Tibial nerve (tissue), 4 donors: ENCODE measurements around the gene SPTBN1. TPM values are rescaled to one million over a fixed set of nuclear protein-coding genes. Genes with fewer than 3 reads are reported as not detected.
A peak's percentile ranks its signal among the peaks of the same experiment; 100 is the strongest.

Experiments used
- DNase-seq, 2 donors: peaks; one replicate each; pipeline ENCODE4 v3.0.0-alpha.2; 2019; ENCODE audit warnings: low spot score in 2 of 2
- H3K27ac ChIP-seq, 4 donors: fragments of 200-600 bp; sonication (generic) in 3 of 4; one replicate each; pipeline ENCODE4 v1.5.1; 2017 to 2019; ENCODE audit warnings: mild to moderate bottlenecking in 1 of 4
- H3K27me3 ChIP-seq, 2 donors: fragments of 200-600 bp; sonication (generic) in 1 of 2; one replicate each; pipeline versions ENCODE4 v1.5.1 to v1.6.0; 2017 to 2019
- H3K36me3 ChIP-seq, 3 donors: fragments of 200-600 bp; sonication (generic); one replicate each; pipeline ENCODE4 v1.5.1; 2018 to 2019
- H3K4me1 ChIP-seq, 4 donors: fragments of 200-600 bp; sonication (generic) in 3 of 4; one replicate each; pipeline ENCODE4 v1.5.1; 2017 to 2019
- H3K4me3 ChIP-seq, 4 donors: fragments of 200-600 bp; sonication (generic) in 3 of 4; one replicate each; pipeline ENCODE4 v1.5.1; 2017 to 2019; ENCODE audit warnings: mild to moderate bottlenecking in 1 of 4, moderate library complexity in 1 of 4
- H3K9me3 ChIP-seq, 4 donors: fragments of 200-600 bp; sonication (generic) in 3 of 4; one replicate each; pipeline ENCODE4 v1.5.1; 2017 to 2019
- EP300 ChIP-seq, 2 donors: sonication (generic); formaldehyde crosslinking; IDR thresholded peaks; one replicate each; pipeline ENCODE4 v1.6.1; 2017; ENCODE audit warnings: antibody characterized with exemption in 2 of 2, mild to moderate bottlenecking in 1 of 2
- POLR2A ChIP-seq, 2 donors: fragments of 450-650 bp; IDR thresholded peaks; one replicate each; pipeline ENCODE4 v1.6.1; 2017; ENCODE audit warnings: antibody characterized with exemption in 2 of 2, mild to moderate bottlenecking in 2 of 2, moderate library complexity in 2 of 2
- WGBS, 2 donors: methylation state at CpG; one replicate each; pipeline ENCODE4 v1.1.5; 2018; 5-methylcytosine and 5-hydroxymethylcytosine counted together
- total RNA-seq, 4 donors: library from RNA; depleted of rRNA; stranded (reverse); fragments of >200 nt; gene quantifications; one replicate each; pipeline ENCODE4 v1.1.0, GENCODE V29; 2016
- TF ChIP-seq, protein P1 (sequence below), 5 experiments: fragments of 200-600 bp in 3 of 5; fragments of 450-650 bp in 2 of 5; sonication (generic) in 3 of 5; IDR thresholded peaks; one replicate each; pipeline ENCODE4 v1.5.1; 2016 to 2019; ENCODE audit warnings: antibody characterized with exemption in 5 of 5, mild to moderate bottlenecking in 3 of 5, moderate library complexity in 2 of 5

Gene SPTBN1
- total RNA-seq, 4 donors from 2014 or later: 670 to 967 (median 890) TPM

DNA sequence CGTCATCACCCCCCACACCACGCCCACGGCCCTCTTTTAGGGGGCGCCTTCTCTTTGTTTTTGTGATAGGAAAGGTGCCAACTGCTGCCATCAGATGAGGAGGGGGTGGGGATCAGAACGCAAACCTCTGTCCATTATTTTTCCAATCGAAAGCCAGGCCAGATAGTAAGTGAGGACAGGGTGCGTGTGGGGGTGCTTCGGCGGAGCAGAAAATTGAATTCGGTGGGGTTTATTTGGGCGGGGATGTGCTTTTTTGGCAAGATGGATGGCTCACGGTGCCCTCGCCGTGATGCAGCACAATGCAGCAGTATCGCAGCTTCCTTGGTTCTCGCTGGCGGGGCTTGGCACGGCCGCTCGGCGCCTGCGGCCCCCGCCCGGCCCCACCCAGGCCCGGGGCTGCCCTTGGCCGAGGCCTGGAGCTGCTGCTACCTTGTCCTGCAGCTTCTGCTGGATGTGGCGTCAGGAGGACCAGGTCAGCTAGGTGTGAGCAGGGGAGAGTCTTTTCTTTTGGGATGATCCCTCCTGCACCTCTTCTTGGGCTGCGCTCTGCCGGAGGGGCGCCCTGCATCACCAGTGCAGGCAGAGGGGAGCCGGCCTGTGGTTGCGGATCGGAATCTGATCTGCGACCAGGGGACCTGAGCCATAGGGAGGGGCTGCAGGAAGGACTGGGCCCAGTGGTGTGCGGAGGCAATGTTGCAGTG lies 1.3 kb downstream of the SPTBN1 start:
- Histone ChIP-seq H3K27ac (peak overlapping the region; percentile 80 to 97 (median 88)), H3K36me3 (no peaks in the 10 kb centered on the region), H3K4me1 (peaks cover 0 to 56% (median 15%) of the 10 kb centered on the region in 4 donors), H3K27me3 (no peaks in the 10 kb centered on the region), H3K9me3 (no peaks in the 10 kb centered on the region), H3K4me3 (peak overlapping the region; percentile 60 to 89 (median 78))
- no peak for DNase-seq
- TF ChIP-seq, protein P1, sequence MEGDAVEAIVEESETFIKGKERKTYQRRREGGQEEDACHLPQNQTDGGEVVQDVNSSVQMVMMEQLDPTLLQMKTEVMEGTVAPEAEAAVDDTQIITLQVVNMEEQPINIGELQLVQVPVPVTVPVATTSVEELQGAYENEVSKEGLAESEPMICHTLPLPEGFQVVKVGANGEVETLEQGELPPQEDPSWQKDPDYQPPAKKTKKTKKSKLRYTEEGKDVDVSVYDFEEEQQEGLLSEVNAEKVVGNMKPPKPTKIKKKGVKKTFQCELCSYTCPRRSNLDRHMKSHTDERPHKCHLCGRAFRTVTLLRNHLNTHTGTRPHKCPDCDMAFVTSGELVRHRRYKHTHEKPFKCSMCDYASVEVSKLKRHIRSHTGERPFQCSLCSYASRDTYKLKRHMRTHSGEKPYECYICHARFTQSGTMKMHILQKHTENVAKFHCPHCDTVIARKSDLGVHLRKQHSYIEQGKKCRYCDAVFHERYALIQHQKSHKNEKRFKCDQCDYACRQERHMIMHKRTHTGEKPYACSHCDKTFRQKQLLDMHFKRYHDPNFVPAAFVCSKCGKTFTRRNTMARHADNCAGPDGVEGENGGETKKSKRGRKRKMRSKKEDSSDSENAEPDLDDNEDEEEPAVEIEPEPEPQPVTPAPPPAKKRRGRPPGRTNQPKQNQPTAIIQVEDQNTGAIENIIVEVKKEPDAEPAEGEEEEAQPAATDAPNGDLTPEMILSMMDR (IDR thresholded peaks at IDR 0.05): no peak
- TF ChIP-seq EP300 (IDR thresholded peaks at IDR 0.05) (no peak), POLR2A (IDR thresholded peaks at IDR 0.05) (no peak)
- 0 to 2% methylated on average over 26 to 31 of the region's 35 CpGs for WGBS, 2 donors

DNA sequence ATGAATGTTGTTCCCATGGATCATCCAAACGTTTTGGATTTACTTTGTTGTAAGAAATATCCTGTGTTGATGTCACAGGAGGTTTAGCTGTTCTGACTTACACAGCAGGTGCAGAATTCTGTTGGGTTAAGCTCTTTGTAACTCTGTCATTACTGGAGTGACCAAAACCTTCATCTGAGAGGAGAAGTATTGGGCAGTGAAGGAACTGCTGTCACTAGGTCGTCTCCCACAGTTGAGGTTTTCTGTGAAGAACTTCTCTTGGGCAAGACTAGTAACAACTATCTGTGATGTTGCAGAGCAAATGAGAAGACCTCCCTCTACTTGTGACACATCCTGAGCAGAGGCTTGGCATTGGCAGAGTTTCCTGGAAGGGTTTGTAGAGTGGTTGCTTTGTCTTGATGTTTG lies 2.9 kb downstream of the SPTBN1 start:
- H3K27ac ChIP-seq: peak overlapping the region; percentile 17 to 97 (median 86)
- H3K9me3 ChIP-seq: no peaks in the 10 kb centered on the region
- no peaks in the 10 kb centered on the region for H3K36me3 ChIP-seq
- peak overlapping the region in 3 of 4 donors; percentile 60 to 86 (median 70) for H3K4me3 ChIP-seq
- peak in 1 of 2 donors; percentile 53 for DNase-seq
- TF ChIP-seq POLR2A (IDR thresholded peaks at IDR 0.05): no peak
- TF ChIP-seq, protein P1 (IDR thresholded peaks at IDR 0.05): no peak
- peak in 1 of 2 donors; percentile 33 for TF ChIP-seq EP300 (IDR thresholded peaks at IDR 0.05)
- 0 to 2% methylated on average over 2 of the region's 2 CpGs for WGBS, 2 donors
- peaks cover 0 to 71% (median 22%) of the 10 kb centered on the region in 4 donors for H3K4me1 ChIP-seq
- no peaks in the 10 kb centered on the region for H3K27me3 ChIP-seq

DNA sequence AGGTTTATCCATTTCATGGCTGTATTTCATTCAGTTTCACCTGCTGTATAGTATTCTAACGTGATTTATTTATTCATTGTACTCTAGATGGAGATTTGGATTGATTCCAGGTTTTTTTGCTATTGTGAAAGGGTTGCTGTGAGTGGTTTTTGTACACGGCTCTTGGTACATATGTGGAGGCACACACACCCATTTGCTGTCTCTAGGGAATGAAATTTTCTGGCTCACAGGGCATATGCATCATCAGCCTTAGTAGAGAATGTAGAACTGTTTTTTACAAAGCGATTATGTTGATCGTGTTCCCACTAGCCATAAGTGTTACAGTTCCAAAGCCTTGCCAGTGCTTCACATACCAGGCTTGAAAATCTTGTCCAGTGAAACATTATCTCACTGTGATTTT lies 5.1 kb downstream of the SPTBN1 start:
- Histone ChIP-seq H3K9me3 (no peaks in the 10 kb centered on the region), H3K36me3 (no peaks in the 10 kb centered on the region), H3K4me3 (no peak overlapping the region), H3K27ac (peak overlapping the region in 3 of 4 donors; percentile 5 to 97 (median 91)), H3K27me3 (no peaks in the 10 kb centered on the region), H3K4me1 (peaks cover 0 to 79% (median 22%) of the 10 kb centered on the region in 4 donors)
- no peak for TF ChIP-seq POLR2A (IDR thresholded peaks at IDR 0.05)
- peak in 1 of 2 donors; percentile 58 for TF ChIP-seq EP300 (IDR thresholded peaks at IDR 0.05)
- no peak for DNase-seq
- WGBS, 2 donors: 20 to 24% methylated on average over 4 of the region's 4 CpGs

DNA sequence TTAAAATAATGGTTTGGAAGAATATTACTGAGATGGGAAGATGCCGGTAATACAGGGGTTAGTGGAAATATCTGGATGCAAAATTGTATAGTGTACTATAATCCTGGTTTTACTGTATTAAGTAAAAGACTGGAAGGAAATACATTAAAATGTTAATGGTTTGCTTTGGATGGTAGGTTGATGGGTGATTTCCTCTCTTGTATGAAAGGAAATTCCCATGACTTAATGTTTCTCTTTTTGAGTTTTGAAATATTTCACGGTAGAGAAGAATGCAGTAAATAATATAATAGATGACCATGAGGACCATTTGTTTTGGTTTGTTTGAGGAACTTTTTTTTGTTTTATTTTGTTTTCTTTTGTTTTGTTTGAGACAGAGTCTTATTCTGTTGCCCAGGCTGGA lies 8.2 kb downstream of the SPTBN1 start:
- H3K27me3 ChIP-seq: no peaks in the 10 kb centered on the region
- no peak overlapping the region for H3K4me3 ChIP-seq
- no peaks in the 10 kb centered on the region for H3K36me3 ChIP-seq
- TF ChIP-seq EP300 (IDR thresholded peaks at IDR 0.05): no peak
- no peak for TF ChIP-seq POLR2A (IDR thresholded peaks at IDR 0.05)
- TF ChIP-seq, protein P1 (IDR thresholded peaks at IDR 0.05): no peak
- 45 to 51% methylated on average over 2 of the region's 2 CpGs for WGBS, 2 donors
- H3K27ac ChIP-seq: peak overlapping the region in 2 of 4 donors; percentile 91 to 97
- no peak for DNase-seq
- peaks cover 0 to 97% (median 32%) of the 10 kb centered on the region in 4 donors for H3K4me1 ChIP-seq
- H3K9me3 ChIP-seq: no peaks in the 10 kb centered on the region

DNA sequence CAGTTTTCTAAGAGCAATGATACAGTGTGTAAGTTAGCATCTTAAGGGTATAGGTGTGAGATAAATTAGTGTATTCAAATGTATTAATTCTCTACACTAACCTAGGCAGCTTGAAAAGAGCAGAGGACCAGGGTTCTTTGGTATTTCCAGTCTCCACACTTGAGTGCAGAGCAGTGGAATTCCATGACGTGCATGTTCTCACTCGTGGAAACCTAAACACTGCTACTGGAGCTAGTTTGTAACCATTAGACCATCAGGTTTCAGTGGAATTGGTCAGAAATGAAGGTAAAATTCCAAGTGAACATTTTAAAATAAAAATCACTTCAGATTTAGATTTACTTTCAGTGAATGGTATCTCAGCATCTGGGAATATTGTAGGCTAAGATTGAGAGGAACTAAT lies 9.0 kb downstream of the SPTBN1 start:
- no peak for DNase-seq
- Histone ChIP-seq H3K4me3 (no peak overlapping the region), H3K4me1 (peaks cover 4 to 97% (median 35%) of the 10 kb centered on the region in 4 donors), H3K36me3 (no peaks in the 10 kb centered on the region), H3K27ac (peak overlapping the region in 3 of 4 donors; percentile 40 to 97 (median 91)), H3K9me3 (no peaks in the 10 kb centered on the region), H3K27me3 (no peaks in the 10 kb centered on the region)
- WGBS, 2 donors: 17 to 23% methylated on average over 2 of the region's 2 CpGs
- no peak for TF ChIP-seq POLR2A (IDR thresholded peaks at IDR 0.05)
- TF ChIP-seq, protein P1 (IDR thresholded peaks at IDR 0.05): no peak
- no peak for TF ChIP-seq EP300 (IDR thresholded peaks at IDR 0.05)
